HG03097 (cell line): ENCODE measurements around the gene ATP6V0E1.
"Not testable (repeated sequence)": the region's sequence is repeated elsewhere in the genome, so short reads cannot be mapped to it uniquely, and the experiment has no call there.

ENCODE experiments used
- ATAC-seq: cut with Tn5 transposase; IDR thresholded peaks from one replicate; pipeline ENCODE4 v1.9.1; 2021; ENCODE audit not compliant: unreplicated experiment, low FRiP score

ATP6V0E1 gene

DNA sequence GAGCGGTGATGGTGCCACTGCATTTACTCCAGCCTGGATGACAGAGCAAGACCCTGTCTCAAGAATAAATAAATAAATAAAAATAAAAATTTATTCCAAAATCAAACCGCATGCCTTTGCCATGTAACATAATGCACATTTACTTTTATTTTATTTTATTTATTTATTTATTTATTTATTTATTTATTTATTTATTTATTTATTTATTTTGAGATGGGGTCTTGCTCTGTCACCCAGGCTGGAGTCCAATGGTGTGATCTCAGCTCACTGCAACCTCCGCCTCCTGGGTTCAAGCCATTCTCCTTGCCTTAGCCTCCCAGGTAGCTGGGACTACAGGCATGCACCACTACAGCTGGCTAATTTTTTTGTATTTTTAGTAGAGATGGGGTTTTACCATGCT, 48.5 kb downstream of the ATP6V0E1 start:
- not testable (repeated sequence) for ATAC-seq

DNA sequence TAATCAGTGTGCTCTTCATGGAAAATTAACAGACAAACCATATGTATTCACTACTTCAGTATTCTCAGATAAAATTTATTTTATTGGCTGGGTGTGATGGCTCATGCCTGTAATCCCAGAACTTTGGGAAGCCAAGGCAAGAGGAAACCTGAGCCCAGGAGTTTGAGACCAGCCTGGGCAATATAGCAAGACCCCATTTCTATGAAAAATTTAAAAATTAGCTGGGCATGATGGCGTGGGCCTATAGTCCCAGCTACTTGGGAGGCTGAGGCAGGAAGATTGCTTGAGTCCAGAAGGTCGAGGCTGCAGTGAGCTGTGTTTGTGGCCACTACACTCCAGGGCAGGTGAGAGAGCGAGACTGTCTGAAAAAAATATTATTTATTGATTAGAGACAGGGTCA, 49.2 kb downstream of the ATP6V0E1 start:
- ATAC-seq = no peak

DNA sequence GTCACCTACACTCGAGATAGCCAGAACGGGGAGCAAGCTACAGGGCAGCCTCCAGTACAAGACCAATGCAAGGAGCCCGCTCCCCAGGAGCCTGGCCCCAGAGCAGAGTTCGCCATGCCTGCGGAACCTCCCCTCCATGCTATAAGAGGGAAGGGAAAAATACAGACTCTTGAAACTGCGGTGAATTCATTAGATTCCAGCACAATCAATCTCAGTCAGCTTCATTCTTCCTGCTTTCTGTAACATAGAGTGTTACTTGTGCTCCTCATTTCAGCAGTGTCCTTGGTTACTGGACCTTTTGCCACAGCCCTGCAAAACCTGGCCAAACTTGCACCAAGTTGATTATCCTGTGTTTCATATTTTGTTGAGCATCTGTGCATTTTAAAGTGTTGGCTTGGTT, 50.4 kb downstream of the ATP6V0E1 start:
- no peak for ATAC-seq

- ATAC-seq = peak; percentile 57
These were observed 52.5 kb downstream of the ATP6V0E1 start for GRCh38 chr5:173035904-173036707.

GRCh38 chr5:173039188-173039587, 55.6 kb downstream of the ATP6V0E1 start:
- ATAC-seq = no peak

- no peak for ATAC-seq
These were observed 56.4 kb downstream of the ATP6V0E1 start for GRCh38 chr5:173039964-173040363.

DNA sequence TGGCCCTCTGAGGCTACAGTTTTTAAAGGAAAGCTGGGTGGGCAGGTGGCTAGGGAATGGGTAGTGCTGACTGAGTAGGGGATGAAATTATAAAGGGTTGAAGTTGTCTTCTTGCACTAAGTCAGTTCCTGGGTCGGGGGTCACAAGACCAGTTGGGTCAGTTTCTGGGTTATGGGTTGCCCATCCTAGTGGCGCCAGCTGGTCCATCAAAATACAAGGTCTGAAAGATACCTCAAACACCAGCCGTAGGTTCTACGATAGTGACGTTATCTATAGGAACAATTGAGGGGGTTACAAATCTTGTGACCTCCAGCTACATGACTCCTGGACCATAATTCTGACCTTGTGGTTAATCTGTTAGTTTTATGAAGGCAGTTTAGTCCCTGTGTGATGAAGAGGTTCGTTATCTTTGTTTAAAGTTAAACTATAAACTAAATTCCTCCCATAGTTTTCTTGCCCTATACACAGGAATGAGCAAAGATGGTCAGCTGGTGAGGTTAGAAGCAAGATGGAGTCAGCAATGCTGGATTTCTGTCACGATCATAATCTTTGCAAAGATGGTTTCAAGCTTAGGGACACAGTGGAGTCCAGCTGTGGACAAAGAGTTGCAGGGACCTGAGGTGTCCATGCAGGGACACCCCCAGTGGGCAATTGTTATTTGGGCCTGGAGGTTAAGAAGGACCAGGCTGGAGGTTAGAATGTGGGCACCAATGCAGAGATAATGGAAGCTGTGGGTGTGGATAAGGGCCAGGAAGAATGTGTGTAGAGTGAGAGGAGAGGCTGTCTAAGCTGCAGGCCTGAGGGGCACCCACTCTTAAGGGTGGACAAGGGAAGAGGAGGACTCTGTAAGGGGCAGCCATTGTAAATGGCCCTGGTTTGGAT, 58.6 kb downstream of the ATP6V0E1 start:
- ATAC-seq = no peak

DNA sequence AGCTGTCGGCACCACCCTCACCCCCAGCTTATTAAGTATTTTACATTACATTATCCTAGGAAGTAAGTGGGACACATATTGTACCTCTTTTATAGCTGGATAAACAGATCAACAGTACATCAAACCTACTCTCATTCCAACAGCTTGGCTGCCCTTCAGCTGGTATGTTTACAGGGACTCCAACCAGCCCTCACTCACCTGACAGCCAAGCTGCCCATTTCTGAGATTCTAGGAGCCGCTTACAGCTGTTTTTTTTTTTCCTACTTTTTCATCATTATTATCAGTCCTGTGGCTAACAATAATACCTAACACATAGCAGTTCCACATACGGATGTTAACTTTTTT, 59.2 kb downstream of the ATP6V0E1 start:
- ATAC-seq = no peak

DNA sequence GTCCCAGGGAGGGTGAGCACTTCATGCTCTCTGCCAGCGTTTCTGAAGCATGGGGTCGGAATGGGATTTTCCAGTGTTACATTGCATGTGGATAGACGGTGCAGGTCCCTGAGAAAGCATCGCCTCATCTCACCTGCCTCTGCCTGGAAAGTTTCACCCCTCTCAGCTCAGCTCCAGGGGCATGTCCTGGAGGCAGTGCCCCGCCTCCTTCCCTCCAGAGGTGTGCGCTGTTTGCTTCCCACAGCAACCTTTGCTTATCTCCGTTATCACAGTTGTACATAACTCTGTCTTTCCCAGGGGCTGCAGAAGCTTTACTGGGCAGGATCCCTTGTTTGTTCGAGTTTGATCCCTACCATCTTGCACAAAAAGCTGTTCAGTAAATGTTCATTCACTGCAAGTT, 61.9 kb downstream of the ATP6V0E1 start:
- no peak for ATAC-seq

- not testable (repeated sequence) for ATAC-seq
These were observed 63.7 kb downstream of the ATP6V0E1 start for GRCh38 chr5:173047096-173047837.

DNA sequence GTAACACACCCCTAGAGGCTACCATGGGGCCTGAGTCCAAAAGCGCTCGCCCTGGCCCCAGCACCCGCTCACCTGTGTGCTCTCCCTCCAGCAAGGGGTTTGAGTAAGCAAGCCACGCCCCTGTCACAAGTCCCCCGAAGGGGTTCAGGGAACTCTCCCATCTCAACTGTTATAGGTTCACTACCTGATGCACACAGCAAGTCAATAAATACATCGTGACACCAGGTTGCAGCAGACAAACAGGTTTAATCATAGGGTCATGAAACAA, 64.2 kb downstream of the ATP6V0E1 start:
- ATAC-seq = no peak

DNA sequence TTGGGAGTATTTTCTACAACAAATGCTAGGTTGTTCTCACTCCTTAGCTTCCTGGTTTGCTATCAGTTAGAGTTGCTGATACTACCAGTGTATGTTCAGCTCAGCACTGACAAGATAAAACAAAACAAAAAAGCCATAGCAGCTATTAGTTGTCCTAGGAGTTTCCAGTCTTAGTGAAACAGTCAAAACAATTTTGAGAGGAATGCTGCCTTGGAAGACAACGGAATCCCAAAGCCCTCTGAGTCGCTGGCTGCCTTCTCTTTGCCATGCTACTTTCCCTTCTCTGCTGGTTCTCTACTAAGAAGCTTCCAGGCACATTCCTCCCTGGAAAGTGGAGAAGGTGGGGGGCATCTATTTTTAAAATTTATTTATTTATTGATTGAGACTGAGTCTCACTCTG, 67.2 kb downstream of the ATP6V0E1 start:
- no peak for ATAC-seq

DNA sequence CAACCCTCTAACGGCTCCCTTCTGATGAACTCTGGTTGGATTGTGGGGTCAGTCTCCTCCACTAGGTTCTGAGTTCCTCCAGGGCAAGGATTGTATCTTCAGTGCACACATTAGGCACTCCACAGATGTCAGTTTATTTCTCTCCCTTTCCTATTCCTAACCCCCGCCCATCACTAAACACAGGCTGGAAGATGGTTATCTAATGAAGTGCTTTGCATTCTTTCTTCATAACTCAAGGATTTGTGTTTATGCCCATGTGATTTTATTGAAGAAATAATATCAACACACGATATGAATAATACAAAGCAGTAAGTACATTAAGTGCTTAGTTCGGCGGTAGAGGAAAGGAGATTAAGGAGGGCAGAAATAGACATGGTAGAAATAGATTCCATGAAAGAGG, 68.2 kb downstream of the ATP6V0E1 start:
- ATAC-seq = no peak

- no peak for ATAC-seq
These were observed 69.5 kb downstream of the ATP6V0E1 start for GRCh38 chr5:173053041-173053440.

GRCh38 chr5:173055042-173055721, 71.6 kb downstream of the ATP6V0E1 start:
- ATAC-seq = no peak

GRCh38 chr5:173055722-173055982, 72.1 kb downstream of the ATP6V0E1 start:
- peak; percentile 3 for ATAC-seq

- peak; percentile 82 for ATAC-seq
These were observed 72.6 kb downstream of the ATP6V0E1 start, which contains the start of gene CREBRF for GRCh38 chr5:173055983-173056782. Gene CREBRF, plus strand, starts transcription at chr5:173056352. Its CDS starts 24,424 bp downstream, at chr5:173080776.

GRCh38 chr5:173056783-173057061, 73.2 kb downstream of the ATP6V0E1 start:
- ATAC-seq = peak; percentile 3

DNA sequence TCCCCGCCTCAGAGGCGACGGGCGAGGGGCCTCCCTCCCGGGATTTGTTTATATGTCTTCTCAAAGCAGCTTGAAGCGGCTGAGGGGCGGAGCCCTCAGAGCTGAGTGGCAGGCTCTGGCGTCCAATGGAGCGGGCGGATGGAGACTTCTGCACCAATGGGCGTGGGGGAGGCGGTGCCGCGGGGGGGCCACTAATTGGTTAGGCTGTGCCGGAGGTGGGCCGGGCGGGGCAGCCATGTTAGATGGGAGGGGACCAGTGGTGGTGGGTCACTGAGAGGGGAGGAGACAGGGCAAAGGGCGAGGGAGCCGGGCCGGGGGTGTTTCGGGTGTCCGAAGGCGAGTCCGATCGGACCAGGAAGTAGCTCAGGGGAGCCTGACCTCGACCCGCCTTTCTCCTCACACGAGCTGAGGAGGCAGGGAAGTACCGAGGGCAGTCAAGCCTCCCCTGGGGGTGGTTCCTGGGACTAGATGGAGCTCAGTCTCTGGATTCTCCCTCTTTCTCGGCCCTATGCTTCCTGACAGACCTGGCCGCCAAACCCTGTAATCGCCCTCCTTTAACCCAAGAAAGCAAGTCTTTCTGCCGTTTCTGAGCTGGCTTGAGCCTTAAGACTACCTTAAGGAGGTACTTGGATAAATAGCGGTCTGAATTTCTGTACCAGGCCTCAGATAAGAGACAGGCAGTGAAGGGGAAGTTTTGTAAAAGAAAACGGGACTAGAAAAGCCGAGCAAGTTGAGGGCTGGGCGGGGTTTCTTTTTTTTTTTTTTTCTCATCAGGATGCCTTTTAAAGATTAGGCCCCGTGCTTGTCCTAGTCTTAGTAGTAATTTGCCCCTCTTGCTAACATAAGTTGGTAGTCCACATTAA, 73.7 kb downstream of the ATP6V0E1 start:
- peak; percentile 74 for ATAC-seq
